WTC11 (cell line): ENCODE results near the gene PPDPF.

Experiments used
- CBFB ChIP-seq: sonication (generic); formaldehyde crosslinking; IDR thresholded peaks from 2 replicates; pipeline ENCODE4 v1.8.1; 2022; ENCODE audit warnings: mild to moderate bottlenecking, low read depth, missing genetic modification reagents
- CTCF ChIP-seq: fragments of 200-600 bp; IDR thresholded peaks from 2 replicates; pipeline ENCODE4 v1.8.0; 2022; ENCODE audit warnings: antibody characterized with exemption
- ETV6 ChIP-seq: sonication (generic); formaldehyde crosslinking; IDR thresholded peaks from 2 replicates; pipeline ENCODE4 v1.8.1; 2022; ENCODE audit warnings: mild to moderate bottlenecking, missing genetic modification reagents
- FOXP1 ChIP-seq: sonication (generic); formaldehyde crosslinking; IDR thresholded peaks from 2 replicates; pipeline ENCODE4 v1.8.0; 2022; ENCODE audit warnings: missing genetic modification reagents, mild to moderate bottlenecking, moderate library complexity, borderline replicate concordance
- JUN ChIP-seq: sonication (generic); formaldehyde crosslinking; IDR thresholded peaks from 2 replicates; pipeline ENCODE4 v1.8.0; 2023; ENCODE audit warnings: mild to moderate bottlenecking, missing genetic modification reagents
- NR1H2 ChIP-seq: sonication (generic); formaldehyde crosslinking; IDR thresholded peaks from 2 replicates; pipeline ENCODE4 v1.9.0; 2021; ENCODE audit warnings: mild to moderate bottlenecking, moderate library complexity, missing genetic modification reagents
- NR2C2 ChIP-seq: sonication (generic); formaldehyde crosslinking; IDR thresholded peaks from 2 replicates; pipeline ENCODE4 v1.8.0; 2022; ENCODE audit warnings: mild to moderate bottlenecking, missing genetic modification reagents
- NR3C1 ChIP-seq: sonication (generic); formaldehyde crosslinking; conservative IDR thresholded peaks from 2 replicates; pipeline ENCODE4 v1.8.1; 2023; ENCODE audit warnings: low read depth, mild to moderate bottlenecking, missing genetic modification reagents
- PRRX2 ChIP-seq: fragments of 250-450 bp; sonication (Bioruptor Pico); IDR thresholded peaks from 2 replicates; pipeline ENCODE4 v1.8.0; 2021; ENCODE audit warnings: mild to moderate bottlenecking
- RELA ChIP-seq: sonication (generic); formaldehyde crosslinking; IDR thresholded peaks from 2 replicates; pipeline ENCODE4 v1.8.1; 2022; ENCODE audit warnings: missing genetic modification reagents, mild to moderate bottlenecking, borderline replicate concordance
- SP1 ChIP-seq: sonication (generic); formaldehyde crosslinking; conservative IDR thresholded peaks from 2 replicates; pipeline ENCODE4 v1.8.1; 2022; ENCODE audit warnings: missing genetic modification reagents
- STAT6 ChIP-seq: sonication (generic); formaldehyde crosslinking; conservative IDR thresholded peaks from 2 replicates; pipeline ENCODE4 v1.8.1; 2023; ENCODE audit warnings: mild to moderate bottlenecking, low read depth, missing genetic modification reagents, moderate library complexity
- ZNF512 ChIP-seq: sonication (generic); formaldehyde crosslinking; IDR thresholded peaks from 2 replicates; pipeline ENCODE4 v1.8.1; 2022; ENCODE audit warnings: missing genetic modification reagents, borderline replicate concordance

- TF ChIP-seq CTCF = no peak
- no peak for TF ChIP-seq ETV6
- TF ChIP-seq NR2C2 (CRISPR knock-in tag) = no peak
- TF ChIP-seq NR1H2 (CRISPR knock-in tag) = no peak
- no peak for TF ChIP-seq JUN (CRISPR knock-in tag)
- TF ChIP-seq FOXP1 (CRISPR knock-in tag) = no peak
- no peak for TF ChIP-seq NR3C1
- no peak for TF ChIP-seq RELA (CRISPR knock-in tag)
- TF ChIP-seq PRRX2 (CRISPR knock-in tag) = no peak
- no peak for TF ChIP-seq ZNF512
- TF ChIP-seq SP1 (CRISPR knock-in tag) = no peak
- no peak for TF ChIP-seq CBFB (CRISPR knock-in tag)
- no peak for TF ChIP-seq STAT6
Measured at GRCh38 chr20:63540417-63541186, 20.0 kb downstream of the PPDPF start.
